ENCODE results near the gene ATP6V0B. TPM values are rescaled to one million over a fixed set of nuclear protein-coding genes. Genes with fewer than 3 reads are reported as not detected.

ATP6V0B gene
- total and polyA plus RNA-seq, 10 of the 15 experiments (the other 5 are each of a cell fraction or from before 2014, with no cell fraction given) = 65.3 to 250 (median 144) TPM

GRCh38 chr1:43985984-43986595, 11.3 kb downstream of the ATP6V0B start:
- SMC1A ChIA-PET (ENCODE audit: uncharacterized antibody, unreplicated experiment) = no interaction called here
- no peak for ATAC-seq
- Histone ChIP-seq H3K9ac (ENCODE audit: control insufficient read depth, insufficient read depth, low read length) (no peak overlapping the region), H3K36me3 (ENCODE audit: control insufficient read depth in 2 of 2, insufficient read depth in 2 of 2, low read length in 1 of 2) (peaks cover 0 to 4% of the 10 kb centered on the region in 2 experiments; a peak in 3 of 4 replicates), H3K27ac (ENCODE audit: control insufficient read depth, insufficient read depth) (no peak overlapping the region), H2AFZ (ENCODE audit: control insufficient read depth, low read depth, low read length) (no peak overlapping the region), H3K9me3 (replicated peaks; ENCODE audit: control insufficient read depth, insufficient read depth, low read length) (no peaks in the 10 kb centered on the region), H3K79me2 (ENCODE audit: control insufficient read depth, insufficient read depth, low read length) (no peaks in the 10 kb centered on the region; the same call in none of the 2 replicates), H3K4me2 (ENCODE audit: control insufficient read depth, insufficient read depth) (no peak overlapping the region), H3K4me1 (ENCODE audit: control insufficient read depth, insufficient read depth, low read length) (peaks cover 5% of the 10 kb centered on the region), H4K20me1 (ENCODE audit: control insufficient read depth, insufficient read depth) (no peaks in the 10 kb centered on the region), H3K27me3 (replicated peaks in 1 of 2; ENCODE audit: control insufficient read depth in 2 of 2, insufficient read depth in 2 of 2, low read length in 1 of 2) (no peaks in the 10 kb centered on the region), H3K4me3 (no peak overlapping the region)
- intact Hi-C loops (cut with micrococcal nuclease; ENCODE audit: unreplicated experiment) (no loop called here), in situ Hi-C loops (cut with MboI) (no loop called here)
- CTCF ChIA-PET = no interaction called here
- no TSS peak for BruUV-seq (replicated peaks)
- no peak for DNase-seq (ENCODE audit: low read depth, low spot score)
- 95% methylated on average over 4 of the region's 4 CpGs for WGBS (ENCODE audit: insufficient coverage, insufficient replicate concordance, low lambda C conversion rate, missing lambda C conversion rate)
- RAD21 ChIA-PET (ENCODE audit: unreplicated experiment) = no interaction called here
- FAIRE-seq = no peak
- TF ChIP-seq RUNX3 (IDR thresholded peaks at IDR 0.05; ENCODE audit: low read length) = no peak
- POLR2A ChIA-PET = no interaction called here

- no TSS peak for BruUV-seq (replicated peaks)
- in situ Hi-C loops (cut with MboI) = no loop called here
- TF ChIP-seq POU2F2 (IDR thresholded peaks at IDR 0.05; ENCODE audit: borderline replicate concordance, low read depth, low read length) = no peak
- no peak for TF ChIP-seq NR2C1 (IDR thresholded peaks at IDR 0.05)
- TF ChIP-seq ZBTB33 (IDR thresholded peaks at IDR 0.05) = no peak
- TF ChIP-seq MAX (IDR thresholded peaks at IDR 0.05; ENCODE audit: low read depth, low read length) = no peak
- no peak for TF ChIP-seq ZBTB4 (CRISPR knock-in tag; IDR thresholded peaks at IDR 0.05)
- TF ChIP-seq RUNX3 (IDR thresholded peaks at IDR 0.05; ENCODE audit: low read length) = no peak
- no peak for TF ChIP-seq FOS (IDR thresholded peaks at IDR 0.05; ENCODE audit: borderline replicate concordance, extremely low read depth, insufficient read length)
- TF ChIP-seq SP1 (IDR thresholded peaks at IDR 0.05; ENCODE audit: low read depth, low read length) = no peak
- TF ChIP-seq IRF5 (IDR thresholded peaks at IDR 0.05; ENCODE audit: borderline replicate concordance) = no peak
Measured at GRCh38 chr1:43986712-43987111, 12.0 kb downstream of the ATP6V0B start.

More at GRCh38 chr1:43986712-43987111, 12.0 kb downstream of the ATP6V0B start:
- Histone ChIP-seq H4K20me1 (ENCODE audit: control insufficient read depth, insufficient read depth) (no peaks in the 10 kb centered on the region), H2AFZ (ENCODE audit: control insufficient read depth, low read depth, low read length) (no peak overlapping the region), H3K9me3 (replicated peaks; ENCODE audit: control insufficient read depth, insufficient read depth, low read length) (no peaks in the 10 kb centered on the region), H3K27me3 (replicated peaks in 1 of 2; ENCODE audit: control insufficient read depth in 2 of 2, insufficient read depth in 2 of 2, low read length in 1 of 2) (no peaks in the 10 kb centered on the region), H3K36me3 (ENCODE audit: control insufficient read depth in 2 of 2, insufficient read depth in 2 of 2, low read length in 1 of 2) (peaks cover 0 to 4% of the 10 kb centered on the region in 2 experiments; a peak in 3 of 4 replicates), H3K4me2 (ENCODE audit: control insufficient read depth, insufficient read depth) (no peak overlapping the region), H3K27ac (ENCODE audit: control insufficient read depth, insufficient read depth) (no peak overlapping the region), H3K4me1 (ENCODE audit: control insufficient read depth, insufficient read depth, low read length) (peaks cover 6% of the 10 kb centered on the region), H3K9ac (ENCODE audit: control insufficient read depth, insufficient read depth, low read length) (no peak overlapping the region), H3K79me2 (ENCODE audit: control insufficient read depth, insufficient read depth, low read length) (no peaks in the 10 kb centered on the region; the same call in none of the 2 replicates), H3K4me3 (no peak overlapping the region)
- ChIA-PET RAD21 (ENCODE audit: unreplicated experiment) (no interaction called here), CTCF (no interaction called here), SMC1A (ENCODE audit: uncharacterized antibody, unreplicated experiment) (interaction anchor here (1.4 kb wide), 1 partner anchor 223 kb away, joined by 3 read pairs; no protein-coding TSS in a partner anchor), POLR2A (no interaction called here)
- DNase-seq (ENCODE audit: low read depth, low spot score) (no peak), ATAC-seq (no peak), FAIRE-seq (no peak)
- intact Hi-C loops (cut with micrococcal nuclease; ENCODE audit: unreplicated experiment) = no loop called here
- WGBS (ENCODE audit: insufficient coverage, insufficient replicate concordance, low lambda C conversion rate, missing lambda C conversion rate) = 60% methylated on average over 6 of the region's 6 CpGs

All from GM12878 (cell line).